Activated CD4-positive, alpha-beta T cell treated with anti-CD3 and anti-CD28 coated beads, Interleukin-2, amount 10 ng/mL, durations not matched to agents 7 days and 5 days (primary cell): ENCODE results near the gene COMMD3. TPM values are rescaled to one million over a fixed set of nuclear protein-coding genes. Genes with fewer than 3 reads are reported as not detected.
"Not testable (repeated sequence)": the region's sequence is repeated elsewhere in the genome, so short reads cannot be mapped to it uniquely, and the experiment has no call there.

Source experiments
- CTCF ChIA-PET: fragments of 350-600 bp; sonication (Branson Sonifier 250); formaldehyde crosslinking; loops from one replicate; lab custom pipeline; 2021; ENCODE audit warnings: antibody characterized with exemption; lab: Charles Lee
- POLR2A ChIA-PET: fragments of 350-600 bp; sonication (Branson Sonifier 250); formaldehyde crosslinking; loops from one replicate; lab custom pipeline; 2021; ENCODE audit warnings: antibody characterized with exemption; lab: Charles Lee
- DNase-seq: peaks from one replicate; pipeline ENCODE4 v3.0.0-alpha.2; 2020
- H3K27ac Mint-ChIP-seq: one replicate; pipeline ENCODE4 v1.8.0; 2021; ENCODE audit warnings: mild to moderate bottlenecking, moderate library complexity, mixed read lengths
- H3K27me3 Mint-ChIP-seq: one replicate; pipeline ENCODE4 v1.8.0; 2021; ENCODE audit warnings: mixed read lengths
- H3K36me3 Mint-ChIP-seq: one replicate; pipeline ENCODE4 v1.8.0; 2021; ENCODE audit warnings: low read depth, mixed read lengths
- H3K4me1 Mint-ChIP-seq: one replicate; pipeline ENCODE4 v1.8.0; 2021; ENCODE audit warnings: mixed read lengths
- H3K4me3 Mint-ChIP-seq: one replicate; pipeline ENCODE4 v1.8.0; 2021; ENCODE audit warnings: mild to moderate bottlenecking, moderate library complexity, mixed read lengths
- H3K9me3 Mint-ChIP-seq: one replicate; pipeline ENCODE4 v1.8.0; 2021; ENCODE audit warnings: mixed read lengths
- total RNA-seq, 2 experiments: library from RNA; stranded (reverse); gene quantifications; one replicate each; pipeline ENCODE4 v1.2.3, GENCODE V29; 2021

Gene COMMD3
- total RNA-seq, 2 experiments from 2014 or later, result 58.9 to 68.8 TPM

DNA sequence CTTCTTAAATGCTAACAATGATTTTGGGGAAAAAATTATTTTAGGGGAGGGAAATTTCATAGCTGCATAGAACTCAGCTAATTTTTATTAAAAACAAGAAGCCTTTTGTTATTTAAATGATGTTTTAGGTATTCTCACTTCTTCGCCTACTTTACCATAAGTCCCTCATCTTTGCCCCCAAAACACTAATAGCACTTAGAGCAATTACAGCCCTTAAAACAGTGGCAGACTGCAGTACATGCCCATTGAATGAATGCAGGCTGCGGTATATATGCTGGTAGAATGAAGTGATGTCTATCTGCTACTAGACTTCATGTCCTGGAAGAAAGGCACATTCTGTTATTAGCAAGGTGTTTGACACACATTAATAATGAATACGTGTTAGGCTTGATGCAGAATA is 26.2 kb downstream of the COMMD3 start:
- no peak for DNase-seq
- CTCF ChIA-PET, result interaction anchor here (0.6 to 1.6 kb wide), 2 partner anchors 14 to 334 kb away, joined by 3 to 4 read pairs; no protein-coding TSS in a partner anchor
- Mint-ChIP-seq H3K27me3 (peaks cover 80% of the 10 kb centered on the region), H3K4me3 (no peak overlapping the region), H3K27ac (no peak overlapping the region), H3K9me3 (no peaks in the 10 kb centered on the region), H3K4me1 (peaks cover 46% of the 10 kb centered on the region), H3K36me3 (peaks cover 8% of the 10 kb centered on the region)
- POLR2A ChIA-PET, result no interaction called here

DNA sequence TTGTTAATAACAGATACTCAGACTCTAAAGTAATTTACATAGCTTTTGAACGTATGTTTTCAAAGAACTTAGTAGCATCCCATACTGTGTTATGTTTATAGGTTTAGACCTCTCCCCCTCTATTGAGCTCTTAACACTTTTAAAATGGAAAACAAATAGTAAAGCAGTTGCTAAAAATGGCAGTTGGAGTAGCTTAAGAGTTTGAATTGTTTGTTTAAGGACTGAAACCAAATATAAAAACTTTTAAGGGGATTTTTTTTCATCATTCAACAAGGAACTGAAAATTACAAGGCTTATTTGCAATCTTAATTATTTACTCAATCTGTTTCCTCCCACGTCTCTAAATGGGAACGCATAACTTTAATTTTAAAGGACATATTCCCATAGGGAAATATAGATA is 27.5 kb downstream of the COMMD3 start:
- peaks cover 8% of the 10 kb centered on the region for H3K36me3 Mint-ChIP-seq
- no peak for DNase-seq
- no peak overlapping the region for H3K4me3 Mint-ChIP-seq
- POLR2A ChIA-PET, result no interaction called here
- CTCF ChIA-PET, result interaction anchor here (0.7 to 1.6 kb wide), 3 partner anchors 13 to 132 kb away, joined by 3 to 4 read pairs (median 3); no protein-coding TSS in a partner anchor
- no peak overlapping the region for H3K27ac Mint-ChIP-seq
- H3K27me3 Mint-ChIP-seq, result peaks cover 76% of the 10 kb centered on the region
- H3K4me1 Mint-ChIP-seq, result peaks cover 38% of the 10 kb centered on the region
- no peaks in the 10 kb centered on the region for H3K9me3 Mint-ChIP-seq

DNA sequence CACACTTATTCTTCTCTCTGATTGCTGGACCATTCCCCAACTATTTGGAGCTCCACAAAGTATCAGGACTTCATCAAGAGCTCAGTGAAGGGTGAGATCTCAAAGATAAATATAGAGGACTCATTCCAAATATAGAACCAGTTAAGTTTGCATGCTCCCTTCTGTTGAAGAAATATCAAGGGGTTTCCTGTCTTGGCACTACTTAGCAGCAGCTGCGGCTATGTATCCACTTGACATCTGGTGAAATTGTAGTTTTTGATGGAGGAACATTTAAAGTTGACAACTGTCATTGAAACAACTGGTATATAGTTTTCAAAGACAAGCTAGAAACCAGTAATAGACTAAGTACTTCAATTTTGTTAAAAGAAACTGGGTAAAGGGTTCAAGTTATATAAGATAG is 28.1 kb downstream of the COMMD3 start:
- no peaks in the 10 kb centered on the region for H3K9me3 Mint-ChIP-seq
- H3K4me3 Mint-ChIP-seq, result no peak overlapping the region
- H3K27ac Mint-ChIP-seq, result no peak overlapping the region
- ChIA-PET CTCF (interaction anchor here (0.7 to 1.4 kb wide), 2 partner anchors 10 to 131 kb away, joined by 3 read pairs; no protein-coding TSS in a partner anchor), POLR2A (no interaction called here)
- H3K36me3 Mint-ChIP-seq, result peaks cover 8% of the 10 kb centered on the region
- no peak for DNase-seq
- peaks cover 34% of the 10 kb centered on the region for H3K4me1 Mint-ChIP-seq
- H3K27me3 Mint-ChIP-seq, result peaks cover 75% of the 10 kb centered on the region

DNA sequence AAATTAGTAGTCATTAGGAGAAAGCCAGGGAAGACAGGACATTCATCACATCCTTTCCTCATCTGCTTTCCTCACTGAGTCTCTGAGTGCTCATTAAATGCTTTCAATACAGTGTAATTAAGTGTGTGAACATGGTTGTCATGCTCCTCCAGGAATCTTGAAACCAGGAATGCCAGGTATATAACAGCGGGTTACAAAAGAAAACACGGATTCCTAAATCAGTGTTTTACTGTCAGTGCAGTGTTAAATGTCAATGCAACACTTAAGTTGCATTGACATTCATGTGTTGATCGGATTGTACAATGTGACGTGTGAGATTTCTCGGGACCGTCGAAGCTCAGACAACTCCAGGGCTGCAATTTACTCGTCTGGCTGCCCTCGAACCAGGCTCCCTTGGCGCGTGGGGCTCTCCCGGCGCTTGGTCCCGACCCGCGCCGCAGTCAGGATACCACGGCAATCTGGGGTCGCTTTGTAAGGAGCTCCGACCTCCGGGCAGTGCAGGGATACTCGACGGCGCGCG is 28.7 kb downstream of the COMMD3 start:
- Mint-ChIP-seq H3K9me3 (no peaks in the 10 kb centered on the region), H3K27ac (peak overlapping the region; percentile 41), H3K27me3 (peaks cover 74% of the 10 kb centered on the region), H3K4me3 (peak overlapping the region; percentile 56), H3K36me3 (peaks cover 8% of the 10 kb centered on the region), H3K4me1 (peaks cover 29% of the 10 kb centered on the region)
- no peak for DNase-seq
- CTCF ChIA-PET, result interaction anchor here (1.0 to 1.4 kb wide), 3 partner anchors 10 to 29 kb away, joined by 3 to 4 read pairs (median 3); no protein-coding TSS in a partner anchor
- POLR2A ChIA-PET, result no interaction called here

DNA sequence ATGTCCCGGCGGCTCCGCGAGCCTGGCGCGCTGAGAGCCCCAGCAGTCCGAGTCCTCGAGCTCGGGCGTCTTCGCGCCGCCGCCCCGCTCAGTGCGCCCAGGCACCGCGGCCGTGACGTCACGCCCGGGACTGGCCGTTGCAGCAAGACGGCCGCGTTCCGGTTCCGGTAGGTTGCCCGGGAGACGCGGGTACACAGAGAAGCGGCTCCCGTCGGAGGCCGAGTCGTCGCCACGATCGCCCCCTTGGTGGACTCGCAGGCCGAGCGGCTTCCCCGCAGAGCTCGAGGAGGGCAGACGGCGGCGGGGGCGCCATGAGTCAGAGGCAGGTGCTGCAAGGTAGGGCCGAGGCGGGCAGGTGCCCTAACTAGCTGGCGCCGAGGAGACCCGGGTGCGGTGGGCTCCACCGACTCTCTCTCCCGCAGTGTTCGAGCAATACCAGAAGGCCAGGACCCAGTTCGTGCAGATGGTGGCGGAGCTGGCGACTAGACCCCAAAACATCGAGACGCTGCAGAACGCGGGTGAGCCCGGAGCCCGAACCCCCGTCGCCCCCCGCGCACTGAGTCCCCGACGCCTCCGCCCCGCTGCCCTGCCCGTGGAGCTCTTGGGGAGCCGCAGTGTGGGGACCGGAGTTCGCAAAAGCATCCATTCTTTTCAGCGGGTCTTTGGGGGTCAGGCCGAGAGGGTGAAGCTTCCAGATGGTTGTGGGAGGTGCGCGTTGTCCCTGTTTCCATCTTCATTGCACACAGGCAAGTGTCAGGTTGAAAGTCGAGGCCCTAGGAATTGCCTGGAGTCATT is 29.3 kb downstream of the COMMD3 start, which contains the start of gene SPAG6:
TSS of gene SPAG6 (plus strand) at position 196 of the 795 bp plus-strand sequence. CDS start at position 312, 116 bp downstream.
- Mint-ChIP-seq H3K9me3 (no peaks in the 10 kb centered on the region), H3K4me1 (peaks cover 24% of the 10 kb centered on the region), H3K27me3 (peaks cover 72% of the 10 kb centered on the region), H3K36me3 (peaks cover 8% of the 10 kb centered on the region), H3K4me3 (peak within 1 kb of the TSS; percentile 56), H3K27ac (peak within 1 kb of the TSS; percentile 73)
- ChIA-PET POLR2A (no interaction called here), CTCF (interaction anchor here (0.6 to 1.4 kb wide), 4 partner anchors 9 to 337 kb away, joined by 3 to 4 read pairs (median 3); no protein-coding TSS in a partner anchor)
- DNase-seq, result peak; percentile 52

DNA sequence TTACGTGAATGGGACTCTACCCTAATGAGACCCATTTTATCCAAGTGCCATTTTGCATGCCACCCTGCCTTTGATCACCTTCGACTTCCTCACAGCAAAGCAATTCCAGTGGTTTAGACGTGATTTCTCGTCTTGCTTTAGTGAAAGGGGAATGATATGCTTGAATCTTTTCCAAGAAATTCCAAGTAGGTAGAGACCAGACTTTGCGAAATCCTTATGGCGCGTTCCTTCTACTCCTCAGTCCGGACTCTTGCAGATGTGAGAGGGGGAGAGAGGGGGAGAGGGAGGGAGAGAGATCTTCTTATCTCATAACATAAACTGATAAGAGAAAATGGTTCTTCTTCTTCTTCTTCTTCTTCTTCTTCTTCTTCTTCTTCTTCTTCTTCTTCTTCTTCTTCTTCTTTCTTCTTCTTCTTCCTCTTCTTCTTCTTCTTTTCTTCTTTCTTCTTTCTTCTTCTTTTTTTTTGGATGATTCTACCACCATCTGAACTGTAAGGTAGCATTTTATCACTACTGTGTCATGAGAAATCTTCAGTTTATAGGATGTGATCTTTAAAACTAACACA is 30.0 kb downstream of the COMMD3 start:
- peak overlapping the region; percentile 27 for H3K4me3 Mint-ChIP-seq
- DNase-seq, result no peak
- peaks cover 74% of the 10 kb centered on the region for H3K27me3 Mint-ChIP-seq
- peaks cover 24% of the 10 kb centered on the region for H3K4me1 Mint-ChIP-seq
- H3K27ac Mint-ChIP-seq, result peak overlapping the region; percentile 73
- CTCF ChIA-PET, result interaction anchor here (1.0 kb wide), 1 partner anchor 10 kb away, joined by 4 read pairs; no protein-coding TSS in a partner anchor
- H3K36me3 Mint-ChIP-seq, result peaks cover 8% of the 10 kb centered on the region
- H3K9me3 Mint-ChIP-seq, result no peaks in the 10 kb centered on the region
- POLR2A ChIA-PET, result no interaction called here

DNA sequence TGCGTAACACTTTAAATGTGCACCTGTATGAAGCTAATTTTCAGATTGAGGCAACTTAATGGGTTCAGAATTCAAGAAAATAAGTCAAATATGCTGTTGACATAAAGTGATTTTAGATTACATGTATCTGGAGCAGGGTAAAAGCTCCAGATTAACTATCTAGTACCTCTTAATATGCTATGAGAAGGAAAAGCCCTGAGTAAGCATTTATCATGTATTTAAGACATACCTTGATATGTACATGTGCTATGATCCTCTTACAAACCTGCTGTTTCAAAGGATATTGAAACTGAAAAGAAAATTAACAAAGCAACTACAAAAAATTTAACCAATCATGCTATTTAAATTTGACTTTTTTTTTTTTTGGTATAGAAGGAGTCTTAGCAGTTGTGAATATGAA is 33.6 kb downstream of the COMMD3 start:
- ChIA-PET POLR2A (no interaction called here), CTCF (interaction anchor here (1.1 to 1.7 kb wide), 2 partner anchors 9 to 10 kb away, joined by 3 to 4 read pairs; no protein-coding TSS in a partner anchor)
- no peak overlapping the region for H3K4me3 Mint-ChIP-seq
- DNase-seq, result no peak
- peaks cover 47% of the 10 kb centered on the region for H3K27me3 Mint-ChIP-seq
- peaks cover 3% of the 10 kb centered on the region for H3K36me3 Mint-ChIP-seq
- no peaks in the 10 kb centered on the region for H3K9me3 Mint-ChIP-seq
- no peak overlapping the region for H3K27ac Mint-ChIP-seq
- H3K4me1 Mint-ChIP-seq, result peaks cover 10% of the 10 kb centered on the region

DNA sequence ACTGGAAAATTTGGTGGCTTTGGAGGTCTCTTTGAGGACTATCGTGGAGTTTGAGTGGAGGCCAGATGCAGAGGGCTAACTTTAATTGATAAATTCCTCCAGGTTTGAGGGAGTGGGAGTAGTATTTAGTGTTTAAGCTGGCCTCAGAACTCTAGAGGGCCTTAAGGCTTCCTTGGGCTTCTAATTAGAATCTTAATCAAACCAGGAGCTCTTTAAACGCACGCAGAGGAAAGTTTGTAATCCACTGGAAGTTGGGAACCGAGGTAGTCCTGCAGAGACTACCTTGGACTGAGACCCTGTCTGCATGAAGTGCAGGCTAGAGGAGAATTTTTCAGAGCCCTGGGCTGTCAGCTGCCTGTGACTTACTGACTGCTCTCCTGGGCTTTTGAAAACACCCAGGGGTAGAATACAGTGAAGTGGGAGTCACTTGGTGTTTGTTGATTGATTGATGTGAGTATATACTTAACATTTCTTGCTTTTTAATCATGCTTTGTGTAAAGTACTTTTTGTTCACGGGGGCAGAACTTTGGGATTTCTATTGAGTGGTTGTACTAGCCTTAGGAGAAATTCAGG is 35.0 kb downstream of the COMMD3 start:
- Mint-ChIP-seq H3K9me3 (no peaks in the 10 kb centered on the region), H3K27me3 (peaks cover 39% of the 10 kb centered on the region), H3K4me3 (no peak overlapping the region), H3K36me3 (peaks cover 2% of the 10 kb centered on the region), H3K4me1 (peaks cover 2% of the 10 kb centered on the region), H3K27ac (no peak overlapping the region)
- ChIA-PET POLR2A (no interaction called here), CTCF (interaction anchor here (0.7 kb wide), 1 partner anchor 23 kb away, joined by 3 read pairs; no protein-coding TSS in a partner anchor)
- no peak for DNase-seq

DNA sequence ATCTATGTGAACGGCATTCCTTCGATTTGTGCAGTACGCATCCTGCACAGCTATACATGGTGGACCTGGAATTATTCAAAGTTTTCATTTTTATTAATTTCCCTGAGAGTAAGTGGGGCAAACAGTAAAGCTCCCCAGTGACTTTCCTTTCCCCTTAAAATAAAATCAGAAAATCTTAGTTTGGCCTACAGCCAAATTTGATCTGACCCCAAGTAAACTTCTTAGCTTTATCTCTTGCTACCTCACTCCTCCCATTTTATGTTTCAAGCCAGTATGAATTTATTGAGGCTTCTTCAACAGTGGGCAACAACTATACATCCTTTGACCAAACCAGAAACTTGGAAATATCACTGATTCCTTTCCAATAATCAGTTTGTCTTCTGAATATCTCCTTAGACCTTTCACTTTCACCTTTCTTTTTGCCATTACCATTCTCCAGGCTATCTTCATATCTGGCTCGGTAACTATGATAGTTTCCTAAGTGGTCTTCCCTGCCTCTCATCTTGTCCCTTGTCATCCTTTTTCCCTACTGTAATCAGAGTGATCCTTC is 40.2 kb downstream of the COMMD3 start:
- ChIA-PET CTCF (interaction anchor here (1.2 kb wide), 2 partner anchors 11 to 14 kb away, joined by 4 read pairs; partner anchors contain the start of gene SPAG6), POLR2A (no interaction called here)
- H3K9me3 Mint-ChIP-seq, result no peaks in the 10 kb centered on the region
- H3K27me3 Mint-ChIP-seq, result peaks cover 9% of the 10 kb centered on the region
- no peak overlapping the region for H3K27ac Mint-ChIP-seq
- H3K4me1 Mint-ChIP-seq, result no peaks in the 10 kb centered on the region
- no peak overlapping the region for H3K4me3 Mint-ChIP-seq
- H3K36me3 Mint-ChIP-seq, result no peaks in the 10 kb centered on the region
- no peak for DNase-seq

DNA sequence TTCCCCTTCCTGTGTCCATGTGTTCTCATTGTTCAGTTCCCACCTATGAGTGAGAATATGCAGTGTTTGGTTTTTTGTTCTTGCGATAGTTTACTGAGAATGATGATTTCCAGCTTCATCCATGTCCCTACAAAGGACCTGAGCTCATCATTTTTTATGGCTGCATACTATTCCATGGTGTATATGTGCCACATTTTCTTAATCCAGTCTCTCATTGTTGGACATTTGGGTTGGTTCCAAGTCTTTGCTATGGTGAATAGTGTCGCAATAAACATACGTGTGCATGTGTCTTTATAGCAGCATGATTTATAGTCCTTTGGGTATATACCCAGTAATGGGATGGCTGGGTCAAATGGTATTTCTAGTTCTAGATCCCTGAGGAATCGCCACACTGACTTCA is 41.6 kb downstream of the COMMD3 start:
- H3K27ac Mint-ChIP-seq, DNase-seq, H3K27me3 Mint-ChIP-seq, H3K9me3 Mint-ChIP-seq, H3K36me3 Mint-ChIP-seq, H3K4me3 Mint-ChIP-seq, H3K4me1 Mint-ChIP-seq, POLR2A ChIA-PET, CTCF ChIA-PET: not testable (repeated sequence)

DNA sequence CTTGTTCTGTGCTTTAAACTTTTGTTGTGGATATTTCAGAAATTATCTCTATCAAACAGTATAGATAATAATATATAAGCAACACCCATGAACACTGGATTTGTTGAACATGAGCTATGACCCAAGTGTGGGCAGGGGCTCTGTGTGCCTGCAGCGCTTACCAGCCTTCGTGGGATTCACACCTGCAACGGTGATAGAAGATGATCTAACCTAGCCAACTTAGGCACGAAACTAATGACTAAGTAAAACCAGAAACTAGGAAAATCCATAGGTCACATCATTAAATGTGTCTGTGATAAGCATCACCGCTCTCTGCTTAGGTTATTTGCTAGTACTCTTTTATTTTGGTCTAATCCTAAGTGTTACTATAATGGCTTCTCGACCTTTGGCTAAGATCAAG is 47.1 kb downstream of the COMMD3 start:
- Mint-ChIP-seq H3K9me3 (no peaks in the 10 kb centered on the region), H3K27ac (no peak overlapping the region), H3K27me3 (no peaks in the 10 kb centered on the region), H3K36me3 (peaks cover 2% of the 10 kb centered on the region), H3K4me1 (peaks cover 17% of the 10 kb centered on the region), H3K4me3 (no peak overlapping the region)
- ChIA-PET POLR2A (no interaction called here), CTCF (interaction anchor here (1.1 to 1.3 kb wide), 2 partner anchors 10 to 39 kb away, joined by 3 read pairs; no protein-coding TSS in a partner anchor)
- no peak for DNase-seq

DNA sequence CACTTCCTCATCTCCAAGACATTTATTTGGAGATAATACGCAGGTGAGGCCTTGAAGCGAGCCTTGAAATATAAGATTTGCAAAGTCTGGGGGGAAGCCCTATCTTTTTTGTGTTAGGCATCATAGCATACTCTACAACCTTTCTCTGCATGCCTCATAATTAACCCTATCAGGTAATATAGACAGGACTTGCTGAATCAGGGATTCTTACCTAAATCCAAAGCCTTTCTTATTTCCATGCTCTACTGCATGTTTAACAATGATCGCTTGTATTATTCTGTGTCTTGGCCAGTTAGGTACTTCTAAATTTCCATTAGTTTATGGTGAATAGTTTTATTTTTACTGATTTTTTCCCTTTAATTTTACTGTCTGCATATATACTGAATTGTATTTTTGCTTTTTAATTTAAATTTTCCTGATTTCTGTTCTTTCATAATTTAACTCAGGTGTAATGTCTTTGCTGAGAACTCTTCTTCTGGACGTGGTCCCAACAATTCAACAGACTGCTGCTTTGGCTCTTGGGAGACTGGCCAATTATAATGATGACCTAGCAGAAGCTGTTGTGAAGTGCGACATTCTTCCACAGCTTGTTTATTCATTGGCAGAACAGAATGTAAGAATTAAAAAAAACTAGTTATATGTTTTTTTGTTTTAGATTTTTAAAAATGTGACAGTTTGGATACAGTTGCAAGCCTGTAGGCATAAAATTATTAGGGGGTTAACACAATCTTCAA is 48.4 kb downstream of the COMMD3 start:
- no peak for DNase-seq
- H3K4me1 Mint-ChIP-seq, result peaks cover 27% of the 10 kb centered on the region
- no peaks in the 10 kb centered on the region for H3K27me3 Mint-ChIP-seq
- no peak overlapping the region for H3K4me3 Mint-ChIP-seq
- POLR2A ChIA-PET, result no interaction called here
- H3K27ac Mint-ChIP-seq, result no peak overlapping the region
- H3K9me3 Mint-ChIP-seq, result no peaks in the 10 kb centered on the region
- CTCF ChIA-PET, result no interaction called here
- H3K36me3 Mint-ChIP-seq, result peaks cover 4% of the 10 kb centered on the region
